ENCODE data around the gene CDKL2.

Gene CDKL2

DNA sequence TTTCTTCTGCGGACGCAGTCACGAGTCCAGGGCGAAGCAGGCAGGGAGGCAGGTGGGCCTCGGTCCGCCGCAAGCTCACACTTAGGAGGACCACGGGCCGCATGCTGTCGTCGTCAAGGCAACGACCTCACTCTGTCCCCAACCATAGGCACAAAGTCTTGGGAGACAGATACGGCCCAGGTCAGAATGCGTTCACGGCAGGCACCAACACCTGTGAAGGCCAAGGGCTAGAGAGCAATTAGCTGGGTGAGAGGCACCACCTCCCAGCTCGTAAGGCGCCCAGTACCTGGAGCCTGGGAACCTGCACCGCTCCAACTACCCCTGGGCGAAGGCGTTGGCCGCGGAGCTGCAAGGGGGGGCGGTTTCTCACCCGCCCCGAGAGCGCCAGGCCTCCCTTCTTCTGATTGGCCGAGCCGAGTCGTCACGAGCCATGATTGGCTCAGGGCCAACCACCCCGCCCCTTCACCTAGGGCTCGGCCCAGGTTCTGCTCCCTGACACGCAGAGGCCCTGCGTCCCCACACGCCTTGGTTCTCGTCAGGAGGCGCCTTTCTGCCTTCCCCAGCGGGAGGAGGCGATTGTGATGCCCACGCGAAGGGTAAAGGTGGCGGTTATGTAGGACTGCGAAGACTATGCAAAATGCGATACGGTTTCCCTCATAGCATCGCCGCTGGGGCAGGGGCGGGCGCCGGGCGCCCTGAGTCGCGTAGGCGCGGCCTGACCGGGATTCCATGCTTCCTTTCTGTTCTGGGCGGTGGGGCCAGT lies at the start of gene CDKL2:
CDKL2 (minus strand) TSS at position 355 of the 763 bp plus-strand sequence. CDS start 4,540 bp downstream, outside the sequence.
- Histone ChIP-seq H3K9me3 (no peaks in the 10 kb centered on the region), H3K27me3 (no peaks in the 10 kb centered on the region), H3K4me1 (peaks cover 0 to 5% (median 2%) of the 10 kb centered on the region in 4 donors), H3K36me3 (no peaks in the 10 kb centered on the region), H3K4me3 (peak within 1 kb of the TSS; percentile 58 to 79), H3K27ac (peak within 1 kb of the TSS; percentile 42 to 47)
- intact Hi-C loops (cut with DNase I; ENCODE audit: low total_unique reads), result no loop called here
- TF ChIP-seq, protein P1, sequence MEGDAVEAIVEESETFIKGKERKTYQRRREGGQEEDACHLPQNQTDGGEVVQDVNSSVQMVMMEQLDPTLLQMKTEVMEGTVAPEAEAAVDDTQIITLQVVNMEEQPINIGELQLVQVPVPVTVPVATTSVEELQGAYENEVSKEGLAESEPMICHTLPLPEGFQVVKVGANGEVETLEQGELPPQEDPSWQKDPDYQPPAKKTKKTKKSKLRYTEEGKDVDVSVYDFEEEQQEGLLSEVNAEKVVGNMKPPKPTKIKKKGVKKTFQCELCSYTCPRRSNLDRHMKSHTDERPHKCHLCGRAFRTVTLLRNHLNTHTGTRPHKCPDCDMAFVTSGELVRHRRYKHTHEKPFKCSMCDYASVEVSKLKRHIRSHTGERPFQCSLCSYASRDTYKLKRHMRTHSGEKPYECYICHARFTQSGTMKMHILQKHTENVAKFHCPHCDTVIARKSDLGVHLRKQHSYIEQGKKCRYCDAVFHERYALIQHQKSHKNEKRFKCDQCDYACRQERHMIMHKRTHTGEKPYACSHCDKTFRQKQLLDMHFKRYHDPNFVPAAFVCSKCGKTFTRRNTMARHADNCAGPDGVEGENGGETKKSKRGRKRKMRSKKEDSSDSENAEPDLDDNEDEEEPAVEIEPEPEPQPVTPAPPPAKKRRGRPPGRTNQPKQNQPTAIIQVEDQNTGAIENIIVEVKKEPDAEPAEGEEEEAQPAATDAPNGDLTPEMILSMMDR (IDR thresholded peaks at IDR 0.05), result no peak
- DNase-seq, result peak; percentile 65 to 86

DNA sequence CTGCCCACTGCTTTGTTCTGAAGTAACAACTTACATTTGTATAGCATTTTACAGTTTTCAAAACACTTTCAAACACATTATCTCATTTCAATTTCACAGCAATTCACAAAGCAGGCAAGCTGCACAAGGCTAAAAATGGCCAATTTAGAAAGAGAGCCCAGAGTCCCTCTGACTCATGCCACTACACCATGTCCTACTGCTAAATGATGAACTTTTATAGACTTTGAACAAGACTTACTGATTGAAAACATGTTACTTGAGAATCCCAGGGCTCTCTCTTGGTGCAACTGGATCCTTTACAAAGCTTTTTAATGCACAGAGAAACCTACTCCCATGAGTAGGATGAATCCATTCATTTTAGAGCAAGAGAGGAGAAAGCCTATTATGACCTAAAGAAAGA lies 48.6 kb upstream of the CDKL2 start:
- Histone ChIP-seq H3K27ac (no peak overlapping the region), H3K4me3 (no peak overlapping the region), H3K4me1 (peaks cover 0 to 4% (median under 1%) of the 10 kb centered on the region in 4 donors), H3K9me3 (no peaks in the 10 kb centered on the region), H3K36me3 (no peaks in the 10 kb centered on the region), H3K27me3 (no peaks in the 10 kb centered on the region)
- DNase-seq, result no peak
- TF ChIP-seq, protein P1 (IDR thresholded peaks at IDR 0.05), result no peak
- intact Hi-C loops (cut with DNase I; ENCODE audit: low total_unique reads), result loop anchor here (5.0 kb wide), 1 partner anchor 1522 kb away; the partner anchor contains the start of gene MTHFD2L

DNA sequence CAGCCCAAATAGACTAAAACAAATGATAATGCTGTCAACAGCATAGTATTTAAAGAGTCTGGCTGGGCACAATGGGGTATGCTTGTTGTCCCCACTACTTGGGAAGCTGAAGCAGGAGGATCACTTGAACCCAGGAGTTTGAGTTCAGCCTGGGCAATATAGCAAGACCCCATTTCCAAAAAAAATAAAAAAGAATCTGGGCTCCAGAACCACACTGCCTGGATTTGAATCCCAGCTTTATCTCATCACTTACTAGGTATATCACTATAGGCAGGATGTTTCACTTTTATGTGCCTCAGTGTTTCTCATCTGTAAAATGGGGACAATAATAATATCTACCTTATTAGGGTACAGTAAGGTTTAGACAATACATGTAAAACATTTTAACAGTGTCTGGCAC lies 48.1 kb upstream of the CDKL2 start:
- DNase-seq, result no peak
- Histone ChIP-seq H3K9me3 (no peaks in the 10 kb centered on the region), H3K27ac (no peak overlapping the region), H3K36me3 (no peaks in the 10 kb centered on the region), H3K27me3 (no peaks in the 10 kb centered on the region), H3K4me1 (peaks cover 0 to 8% (median 2%) of the 10 kb centered on the region in 4 donors), H3K4me3 (no peak overlapping the region)
- intact Hi-C loops (cut with DNase I; ENCODE audit: low total_unique reads), result loop anchor here (5.0 kb wide), 1 partner anchor 1521 kb away; the partner anchor contains the start of gene MTHFD2L
- TF ChIP-seq, protein P1 (IDR thresholded peaks at IDR 0.05), result no peak

DNA sequence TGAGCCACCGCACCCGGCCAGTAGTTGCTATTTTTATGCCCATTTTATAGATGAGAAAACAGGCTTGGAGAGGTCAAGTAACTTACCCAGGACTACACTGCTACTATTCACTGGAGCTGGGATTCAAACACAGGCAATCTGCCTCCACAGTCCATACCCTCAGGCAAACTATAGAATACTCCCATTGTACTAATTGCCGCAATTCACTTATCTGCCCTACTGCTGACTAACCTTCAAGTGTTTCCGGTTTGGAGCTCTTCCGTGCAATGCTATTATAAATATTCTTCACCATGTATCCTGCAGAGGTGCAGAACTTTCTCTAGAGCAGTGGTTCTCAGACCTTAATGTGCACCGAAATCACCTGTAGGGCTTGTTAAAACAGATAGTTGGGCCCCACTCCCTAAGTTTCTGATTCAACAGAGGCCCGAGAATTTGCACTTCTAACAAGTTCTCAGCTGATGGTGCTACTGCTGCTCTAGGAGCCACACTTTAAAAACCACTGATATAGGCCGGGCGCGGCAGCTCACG lies 44.7 kb upstream of the CDKL2 start:
- intact Hi-C loops (cut with DNase I; ENCODE audit: low total_unique reads), result loop anchor here (5.0 kb wide), 1 partner anchor 1518 kb away; the partner anchor contains the start of gene MTHFD2L
- H3K36me3 ChIP-seq, result no peaks in the 10 kb centered on the region
- H3K9me3 ChIP-seq, result no peaks in the 10 kb centered on the region
- no peak overlapping the region for H3K4me3 ChIP-seq
- TF ChIP-seq, protein P1 (IDR thresholded peaks at IDR 0.05), result no peak
- H3K27me3 ChIP-seq, result no peaks in the 10 kb centered on the region
- DNase-seq, result no peak
- peaks cover 0 to 27% (median 12%) of the 10 kb centered on the region in 4 donors for H3K4me1 ChIP-seq
- no peak overlapping the region for H3K27ac ChIP-seq

DNA sequence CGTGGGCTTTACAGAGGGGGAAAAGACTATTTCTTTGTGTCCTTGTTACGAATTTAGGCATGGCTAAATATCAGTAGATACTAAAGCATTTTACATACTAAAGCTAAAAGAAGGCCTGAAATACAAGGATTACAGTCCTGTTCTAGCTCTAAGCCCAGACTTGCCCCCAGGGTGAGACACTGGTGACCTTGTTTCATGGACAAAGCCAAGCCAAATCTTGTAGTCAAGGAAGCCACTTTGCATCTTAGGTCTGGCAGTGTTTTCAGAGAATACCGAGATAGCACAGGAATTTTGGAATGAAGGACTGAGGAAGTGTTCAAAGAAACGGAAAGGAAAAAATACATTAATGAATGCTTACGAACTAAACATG lies 43.6 kb upstream of the CDKL2 start:
- DNase-seq, result no peak
- H3K27ac ChIP-seq, result peak overlapping the region; percentile 94 to 99
- no peaks in the 10 kb centered on the region for H3K27me3 ChIP-seq
- peaks cover 0 to 37% (median 14%) of the 10 kb centered on the region in 4 donors for H3K4me1 ChIP-seq
- peak overlapping the region; percentile 83 to 91 for H3K4me3 ChIP-seq
- no peaks in the 10 kb centered on the region for H3K36me3 ChIP-seq
- TF ChIP-seq, protein P1 (IDR thresholded peaks at IDR 0.05), result no peak
- H3K9me3 ChIP-seq, result no peaks in the 10 kb centered on the region
- intact Hi-C loops (cut with DNase I; ENCODE audit: low total_unique reads), result loop anchor here (1.0 kb wide), 1 partner anchor 50 kb away; the partner anchor contains the start of gene USO1

All from tibial artery (tissue), 4 donors.